Measurements from ENCODE around the gene PRSS57.

- TF ChIP-seq CTCF (conservative IDR thresholded peaks at IDR 0.05; ENCODE audit: low read depth, low read length) (no peak), EZH2phosphoT487 (IDR thresholded peaks at IDR 0.05; ENCODE audit: borderline replicate concordance, low read length) (no peak), EZH2 (IDR thresholded peaks at IDR 0.05; ENCODE audit: low read length, unreplicated experiment) (no peak)
Measured at GRCh38 chr19:723247-723646, 28.0 kb upstream of the PRSS57 start.

Data from PC-3 (cell line).